WTC11 (cell line): ENCODE results near the gene SART1. TPM values are rescaled to one million over a fixed set of nuclear protein-coding genes. Genes with fewer than 3 reads are reported as not detected.

ENCODE experiments used
- ATAC-seq: fragments of 200-7000 bp; cut with Tn5 transposase; 2 replicates; pipeline ENCODE4 v1.10.0; 2021; ENCODE audit warnings: mild to moderate bottlenecking, moderate library complexity
- CTCF ChIA-PET: fragments of 300-600 bp; sonication (Branson Sonifier 250); formaldehyde crosslinking; loops from one replicate; lab custom pipeline; 2021; ENCODE audit warnings: antibody characterized with exemption; lab: Charles Lee
- POLR2A ChIA-PET: fragments of 350-600 bp; sonication (Branson Sonifier 250); formaldehyde crosslinking; loops from one replicate; lab custom pipeline; 2021; ENCODE audit warnings: antibody characterized with exemption; lab: Charles Lee
- DNase-seq: peaks from one replicate; pipeline ENCODE4 v3.0.0; 2021; ENCODE audit warnings: low spot score
- H3K27ac Mint-ChIP-seq: 2 replicates; pipeline ENCODE4 v1.8.0; 2021; ENCODE audit warnings: mixed read lengths
- H3K27me3 Mint-ChIP-seq: 2 replicates; pipeline ENCODE4 v1.8.0; 2021; ENCODE audit warnings: low read depth, mild to moderate bottlenecking, moderate library complexity, mixed read lengths
- H3K36me3 Mint-ChIP-seq: 2 replicates; pipeline ENCODE4 v1.8.0; 2021; ENCODE audit warnings: mixed read lengths
- H3K4me1 Mint-ChIP-seq: 2 replicates; pipeline ENCODE4 v1.8.0; 2022; ENCODE audit warnings: mixed read lengths
- H3K4me3 Mint-ChIP-seq: 2 replicates; pipeline ENCODE4 v1.8.0; 2021; ENCODE audit warnings: mild to moderate bottlenecking, moderate library complexity, mixed read lengths
- H3K9me3 Mint-ChIP-seq: 2 replicates; pipeline ENCODE4 v1.8.0; 2021; ENCODE audit warnings: mixed read lengths
- AR ChIP-seq: fragments of 250-450 bp; sonication (Bioruptor Pico); IDR thresholded peaks from 2 replicates; pipeline ENCODE4 v1.9.0; 2021; ENCODE audit warnings: mild to moderate bottlenecking
- CBFB ChIP-seq: sonication (generic); formaldehyde crosslinking; IDR thresholded peaks from 2 replicates; pipeline ENCODE4 v1.8.1; 2022; ENCODE audit warnings: mild to moderate bottlenecking, low read depth, missing genetic modification reagents
- CREB1 ChIP-seq: sonication (generic); formaldehyde crosslinking; IDR thresholded peaks from 2 replicates; pipeline ENCODE4 v1.8.0; 2023; ENCODE audit warnings: mild to moderate bottlenecking, missing genetic modification reagents
- ESRRA ChIP-seq: sonication (generic); formaldehyde crosslinking; IDR thresholded peaks from 2 replicates; pipeline ENCODE4 v1.8.1; 2022; ENCODE audit warnings: mild to moderate bottlenecking, missing genetic modification reagents, borderline replicate concordance
- GRHL2 ChIP-seq: fragments of 250-450 bp; sonication (Bioruptor Pico); IDR thresholded peaks from 2 replicates; pipeline ENCODE4 v1.8.0; 2022; ENCODE audit warnings: mild to moderate bottlenecking, moderate library complexity; ENCODE audit not compliant: insufficient replicate concordance, severe bottlenecking
- NR2C2 ChIP-seq: sonication (generic); formaldehyde crosslinking; IDR thresholded peaks from 2 replicates; pipeline ENCODE4 v1.8.0; 2022; ENCODE audit warnings: mild to moderate bottlenecking, missing genetic modification reagents
- SMAD3 ChIP-seq: sonication (generic); formaldehyde crosslinking; IDR thresholded peaks from 2 replicates; pipeline ENCODE4 v1.8.0; 2022; ENCODE audit warnings: missing genetic modification reagents, mild to moderate bottlenecking, borderline replicate concordance
- SMAD4 ChIP-seq: sonication (generic); formaldehyde crosslinking; IDR thresholded peaks from 2 replicates; pipeline ENCODE4 v1.8.0; 2022; ENCODE audit warnings: mild to moderate bottlenecking, missing genetic modification reagents
- SP1 ChIP-seq: sonication (generic); formaldehyde crosslinking; conservative IDR thresholded peaks from 2 replicates; pipeline ENCODE4 v1.8.1; 2022; ENCODE audit warnings: missing genetic modification reagents
- ZNF138 ChIP-seq: sonication (generic); formaldehyde crosslinking; conservative IDR thresholded peaks from 2 replicates; pipeline ENCODE4 v1.8.1; 2022; ENCODE audit warnings: mild to moderate bottlenecking, moderate library complexity, missing genetic modification reagents
- ZNF232 ChIP-seq: sonication (generic); formaldehyde crosslinking; IDR thresholded peaks from 2 replicates; pipeline ENCODE4 v1.8.0; 2022; ENCODE audit warnings: mild to moderate bottlenecking, missing genetic modification reagents
- ZNF263 ChIP-seq: sonication (generic); formaldehyde crosslinking; IDR thresholded peaks from 2 replicates; pipeline ENCODE4 v1.8.1; 2022; ENCODE audit warnings: low read depth, mild to moderate bottlenecking, moderate library complexity, missing genetic modification reagents
- ZNF532 ChIP-seq: fragments of 250-450 bp; sonication (Bioruptor Pico); IDR thresholded peaks from 2 replicates; pipeline ENCODE4 v1.9.0; 2021; ENCODE audit warnings: mild to moderate bottlenecking, borderline replicate concordance
- total RNA-seq: library from RNA; stranded (reverse); gene quantifications from 3 replicates; pipeline ENCODE4 v1.2.3, GENCODE V29; 2021
- TF ChIP-seq, protein P1 (sequence below): sonication (generic); formaldehyde crosslinking; IDR thresholded peaks from 2 replicates; pipeline ENCODE4 v1.8.1; 2023; ENCODE audit warnings: mild to moderate bottlenecking, missing genetic modification reagents, moderate library complexity
- TF ChIP-seq, protein P2 (sequence below): fragments of 250-450 bp; sonication (Bioruptor Pico); IDR thresholded peaks from 2 replicates; pipeline ENCODE4 v1.9.0; 2021; ENCODE audit warnings: moderate library complexity, mild to moderate bottlenecking, inconsistent platforms, borderline replicate concordance

SART1 gene
- total RNA-seq, 1 experiment from 2014 or later = 57.0 TPM

GRCh38 chr11:65928667-65929066 is 32.9 kb upstream of the SART1 start:
- no peak for DNase-seq
- no peak for ATAC-seq
- TF ChIP-seq ESRRA (no peak), AR (CRISPR knock-in tag) (no peak), NR2C2 (CRISPR knock-in tag) (no peak), ZNF532 (CRISPR knock-in tag) (no peak), ZNF232 (CRISPR knock-in tag) (no peak), SMAD4 (CRISPR knock-in tag) (no peak), ZNF263 (no peak), SMAD3 (CRISPR knock-in tag) (no peak)
- TF ChIP-seq, protein P1, sequence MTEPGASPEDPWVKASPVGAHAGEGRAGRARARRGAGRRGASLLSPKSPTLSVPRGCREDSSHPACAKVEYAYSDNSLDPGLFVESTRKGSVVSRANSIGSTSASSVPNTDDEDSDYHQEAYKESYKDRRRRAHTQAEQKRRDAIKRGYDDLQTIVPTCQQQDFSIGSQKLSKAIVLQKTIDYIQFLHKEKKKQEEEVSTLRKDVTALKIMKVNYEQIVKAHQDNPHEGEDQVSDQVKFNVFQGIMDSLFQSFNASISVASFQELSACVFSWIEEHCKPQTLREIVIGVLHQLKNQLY (CRISPR knock-in tag) = no peak
- TF ChIP-seq, protein P2, sequence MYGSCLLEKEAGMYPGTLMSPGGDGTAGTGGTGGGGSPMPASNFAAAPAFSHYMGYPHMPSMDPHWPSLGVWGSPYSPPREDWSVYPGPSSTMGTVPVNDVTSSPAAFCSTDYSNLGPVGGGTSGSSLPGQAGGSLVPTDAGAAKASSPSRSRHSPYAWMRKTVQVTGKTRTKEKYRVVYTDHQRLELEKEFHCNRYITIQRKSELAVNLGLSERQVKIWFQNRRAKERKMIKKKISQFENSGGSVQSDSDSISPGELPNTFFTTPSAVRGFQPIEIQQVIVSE (CRISPR knock-in tag) = no peak
- H3K4me3 Mint-ChIP-seq = no peak overlapping the region
- no peaks in the 10 kb centered on the region for H3K27me3 Mint-ChIP-seq
- peak overlapping the region; percentile 6 for H3K27ac Mint-ChIP-seq
- ChIA-PET POLR2A (no interaction called here), CTCF (interaction anchor here (1.5 to 1.6 kb wide), 2 partner anchors 38 to 69 kb away, joined by 3 to 4 read pairs; partner anchors contain the start of gene CCDC85B)
- no peaks in the 10 kb centered on the region for H3K36me3 Mint-ChIP-seq
- peaks cover 17% of the 10 kb centered on the region for H3K4me1 Mint-ChIP-seq
- no peaks in the 10 kb centered on the region for H3K9me3 Mint-ChIP-seq

DNA sequence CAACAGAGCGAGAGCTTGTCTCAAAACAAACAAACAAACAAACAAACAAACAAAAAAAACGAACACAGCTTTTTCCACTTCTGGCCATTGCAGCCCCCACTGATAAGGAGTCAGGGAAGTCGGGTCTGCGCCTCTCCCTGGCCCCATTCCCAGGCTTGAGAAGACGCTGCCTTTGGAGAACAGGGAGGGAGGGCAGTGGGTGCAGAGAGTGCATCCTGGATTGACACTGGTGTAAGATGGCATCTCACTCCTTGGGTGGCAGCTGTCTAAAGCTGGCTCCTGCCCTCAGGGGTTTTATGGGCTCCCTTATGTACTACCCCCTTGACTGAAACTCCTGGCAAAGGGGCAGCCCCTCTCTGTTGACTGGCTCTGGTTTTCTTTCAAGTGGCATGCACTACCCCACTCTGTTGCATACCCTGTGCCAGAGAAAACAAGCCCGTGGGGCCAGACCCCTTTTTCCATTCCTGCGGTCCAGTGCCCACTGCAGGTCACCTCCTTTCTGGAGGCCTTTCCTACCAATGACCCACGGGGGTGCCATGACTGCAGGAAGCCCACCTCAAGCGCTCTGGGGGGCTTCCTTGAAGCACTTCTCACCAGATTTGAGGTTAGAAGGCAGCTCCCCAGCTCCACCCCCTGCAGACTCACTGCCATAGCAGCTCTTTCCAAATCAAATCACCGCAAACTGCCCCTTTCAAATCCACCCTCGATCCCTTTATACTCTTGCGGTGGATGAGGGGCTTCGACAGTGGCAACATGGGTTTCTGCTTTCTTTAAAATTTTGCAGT is 29.6 kb upstream of the SART1 start:
- Mint-ChIP-seq H3K9me3 (no peaks in the 10 kb centered on the region), H3K27ac (no peak overlapping the region), H3K27me3 (no peaks in the 10 kb centered on the region), H3K36me3 (no peaks in the 10 kb centered on the region)
- ATAC-seq = peak; percentile 65
- CTCF ChIA-PET = interaction anchor here (0.6 to 3.7 kb wide), 20 partner anchors 11 to 162 kb away, joined by 3 to 24 read pairs (median 5); partner anchors contain the start of genes C11orf68, CCDC85B, FIBP and MUS81
- no peak for TF ChIP-seq CREB1 (CRISPR knock-in tag)
- no peak for TF ChIP-seq SP1 (CRISPR knock-in tag)
- no peak for TF ChIP-seq GRHL2
- no peak for TF ChIP-seq CBFB (CRISPR knock-in tag)
- no peak for TF ChIP-seq ZNF138 (CRISPR knock-in tag)
- TF ChIP-seq, all 79 proteins: peak for 0
- POLR2A ChIA-PET = interaction anchor here (1.0 to 1.2 kb wide), 2 partner anchors 14 to 72 kb away, joined by 4 to 6 read pairs; partner anchors contain the start of gene MUS81
- DNase-seq = no peak
- Mint-ChIP-seq H3K4me1 (peaks cover 17% of the 10 kb centered on the region), H3K4me3 (no peak overlapping the region)
